ENCODE data around the gene AVEN.

GRCh38 chr15:33846142-33846541 is 192.9 kb downstream of the AVEN start:
- TF ChIP-seq, protein P1, sequence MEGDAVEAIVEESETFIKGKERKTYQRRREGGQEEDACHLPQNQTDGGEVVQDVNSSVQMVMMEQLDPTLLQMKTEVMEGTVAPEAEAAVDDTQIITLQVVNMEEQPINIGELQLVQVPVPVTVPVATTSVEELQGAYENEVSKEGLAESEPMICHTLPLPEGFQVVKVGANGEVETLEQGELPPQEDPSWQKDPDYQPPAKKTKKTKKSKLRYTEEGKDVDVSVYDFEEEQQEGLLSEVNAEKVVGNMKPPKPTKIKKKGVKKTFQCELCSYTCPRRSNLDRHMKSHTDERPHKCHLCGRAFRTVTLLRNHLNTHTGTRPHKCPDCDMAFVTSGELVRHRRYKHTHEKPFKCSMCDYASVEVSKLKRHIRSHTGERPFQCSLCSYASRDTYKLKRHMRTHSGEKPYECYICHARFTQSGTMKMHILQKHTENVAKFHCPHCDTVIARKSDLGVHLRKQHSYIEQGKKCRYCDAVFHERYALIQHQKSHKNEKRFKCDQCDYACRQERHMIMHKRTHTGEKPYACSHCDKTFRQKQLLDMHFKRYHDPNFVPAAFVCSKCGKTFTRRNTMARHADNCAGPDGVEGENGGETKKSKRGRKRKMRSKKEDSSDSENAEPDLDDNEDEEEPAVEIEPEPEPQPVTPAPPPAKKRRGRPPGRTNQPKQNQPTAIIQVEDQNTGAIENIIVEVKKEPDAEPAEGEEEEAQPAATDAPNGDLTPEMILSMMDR (conservative IDR thresholded peaks at IDR 0.05 in 1 of 2, IDR thresholded peaks at IDR 0.05 in 1 of 2; ENCODE audit: low read depth in 1 of 2, low read length in 2 of 2) = no peak
- TF ChIP-seq EZH2 (IDR thresholded peaks at IDR 0.05; ENCODE audit: low read length, missing control alignments) = no peak
